Activated CD8-positive, alpha-beta memory T cell treated with anti-CD3 and anti-CD28 coated beads, Interleukin-2, amount 50 U/mL, for 1 hour (primary cell): ENCODE results near the gene NT5DC2.

Experiments used
- DNase-seq: peaks from one replicate; pipeline ENCODE4 v3.0.0-alpha.2; 2020; ENCODE audit errors: extremely low read depth

The NT5DC2 gene

GRCh38 chr3:52533623-52534280, at the start of gene NT5DC2:
NT5DC2 (minus strand) TSS chr3:52533857; CDS start chr3:52533737, 120 bp downstream.
- no peak for DNase-seq

- no peak for DNase-seq
Observed at GRCh38 chr3:52574056-52574965, 40.7 kb upstream of the NT5DC2 start.

GRCh38 chr3:52572221-52572620, 38.6 kb upstream of the NT5DC2 start:
- no peak for DNase-seq

GRCh38 chr3:52570076-52570475, 36.4 kb upstream of the NT5DC2 start:
- no peak for DNase-seq

GRCh38 chr3:52568069-52568468, 34.4 kb upstream of the NT5DC2 start:
- no peak for DNase-seq

- DNase-seq = no peak
Observed at GRCh38 chr3:52563984-52564383, 30.3 kb upstream of the NT5DC2 start.

- no peak for DNase-seq
Observed at GRCh38 chr3:52561028-52561747, 27.5 kb upstream of the NT5DC2 start.

GRCh38 chr3:52558436-52558835, 24.8 kb upstream of the NT5DC2 start:
- no peak for DNase-seq

- no peak for DNase-seq
Observed at GRCh38 chr3:52557011-52557960, 23.6 kb upstream of the NT5DC2 start.

- DNase-seq = no peak
Observed at GRCh38 chr3:52555056-52555455, 21.4 kb upstream of the NT5DC2 start.

- no peak for DNase-seq
Observed at GRCh38 chr3:52554026-52554755, 20.5 kb upstream of the NT5DC2 start.

GRCh38 chr3:52552089-52552488, 18.4 kb upstream of the NT5DC2 start:
- no peak for DNase-seq

GRCh38 chr3:52551118-52551517, 17.5 kb upstream of the NT5DC2 start:
- DNase-seq = no peak

- DNase-seq = no peak
Observed at GRCh38 chr3:52547143-52547542, 13.5 kb upstream of the NT5DC2 start.

- DNase-seq = no peak
Observed at GRCh38 chr3:52546111-52546901, 12.6 kb upstream of the NT5DC2 start.

GRCh38 chr3:52544937-52545336, 11.3 kb upstream of the NT5DC2 start:
- DNase-seq = no peak

- no peak for DNase-seq
Observed at GRCh38 chr3:52541050-52541449, 7.4 kb upstream of the NT5DC2 start.

GRCh38 chr3:52539010-52539653, 5.5 kb upstream of the NT5DC2 start:
- no peak for DNase-seq

- no peak for DNase-seq
Observed at GRCh38 chr3:52537726-52538421, 4.2 kb upstream of the NT5DC2 start.
